ENCODE measurements around the gene RPL23.

GRCh38 chr17:38871247-38872015 lies 17.9 kb upstream of the RPL23 start:
- TF ChIP-seq, protein P1, sequence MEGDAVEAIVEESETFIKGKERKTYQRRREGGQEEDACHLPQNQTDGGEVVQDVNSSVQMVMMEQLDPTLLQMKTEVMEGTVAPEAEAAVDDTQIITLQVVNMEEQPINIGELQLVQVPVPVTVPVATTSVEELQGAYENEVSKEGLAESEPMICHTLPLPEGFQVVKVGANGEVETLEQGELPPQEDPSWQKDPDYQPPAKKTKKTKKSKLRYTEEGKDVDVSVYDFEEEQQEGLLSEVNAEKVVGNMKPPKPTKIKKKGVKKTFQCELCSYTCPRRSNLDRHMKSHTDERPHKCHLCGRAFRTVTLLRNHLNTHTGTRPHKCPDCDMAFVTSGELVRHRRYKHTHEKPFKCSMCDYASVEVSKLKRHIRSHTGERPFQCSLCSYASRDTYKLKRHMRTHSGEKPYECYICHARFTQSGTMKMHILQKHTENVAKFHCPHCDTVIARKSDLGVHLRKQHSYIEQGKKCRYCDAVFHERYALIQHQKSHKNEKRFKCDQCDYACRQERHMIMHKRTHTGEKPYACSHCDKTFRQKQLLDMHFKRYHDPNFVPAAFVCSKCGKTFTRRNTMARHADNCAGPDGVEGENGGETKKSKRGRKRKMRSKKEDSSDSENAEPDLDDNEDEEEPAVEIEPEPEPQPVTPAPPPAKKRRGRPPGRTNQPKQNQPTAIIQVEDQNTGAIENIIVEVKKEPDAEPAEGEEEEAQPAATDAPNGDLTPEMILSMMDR (IDR thresholded peaks at IDR 0.05; ENCODE audit: insufficient read depth, low read length), result no peak
- TF ChIP-seq, protein P2, sequence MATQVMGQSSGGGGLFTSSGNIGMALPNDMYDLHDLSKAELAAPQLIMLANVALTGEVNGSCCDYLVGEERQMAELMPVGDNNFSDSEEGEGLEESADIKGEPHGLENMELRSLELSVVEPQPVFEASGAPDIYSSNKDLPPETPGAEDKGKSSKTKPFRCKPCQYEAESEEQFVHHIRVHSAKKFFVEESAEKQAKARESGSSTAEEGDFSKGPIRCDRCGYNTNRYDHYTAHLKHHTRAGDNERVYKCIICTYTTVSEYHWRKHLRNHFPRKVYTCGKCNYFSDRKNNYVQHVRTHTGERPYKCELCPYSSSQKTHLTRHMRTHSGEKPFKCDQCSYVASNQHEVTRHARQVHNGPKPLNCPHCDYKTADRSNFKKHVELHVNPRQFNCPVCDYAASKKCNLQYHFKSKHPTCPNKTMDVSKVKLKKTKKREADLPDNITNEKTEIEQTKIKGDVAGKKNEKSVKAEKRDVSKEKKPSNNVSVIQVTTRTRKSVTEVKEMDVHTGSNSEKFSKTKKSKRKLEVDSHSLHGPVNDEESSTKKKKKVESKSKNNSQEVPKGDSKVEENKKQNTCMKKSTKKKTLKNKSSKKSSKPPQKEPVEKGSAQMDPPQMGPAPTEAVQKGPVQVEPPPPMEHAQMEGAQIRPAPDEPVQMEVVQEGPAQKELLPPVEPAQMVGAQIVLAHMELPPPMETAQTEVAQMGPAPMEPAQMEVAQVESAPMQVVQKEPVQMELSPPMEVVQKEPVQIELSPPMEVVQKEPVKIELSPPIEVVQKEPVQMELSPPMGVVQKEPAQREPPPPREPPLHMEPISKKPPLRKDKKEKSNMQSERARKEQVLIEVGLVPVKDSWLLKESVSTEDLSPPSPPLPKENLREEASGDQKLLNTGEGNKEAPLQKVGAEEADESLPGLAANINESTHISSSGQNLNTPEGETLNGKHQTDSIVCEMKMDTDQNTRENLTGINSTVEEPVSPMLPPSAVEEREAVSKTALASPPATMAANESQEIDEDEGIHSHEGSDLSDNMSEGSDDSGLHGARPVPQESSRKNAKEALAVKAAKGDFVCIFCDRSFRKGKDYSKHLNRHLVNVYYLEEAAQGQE (IDR thresholded peaks at IDR 0.05; ENCODE audit: insufficient replicate concordance, low read depth), result no peak
- TF ChIP-seq POLR2AphosphoS5 (IDR thresholded peaks at IDR 0.05; ENCODE audit: low read depth) (no peak), GABPA (IDR thresholded peaks at IDR 0.05; ENCODE audit: low read depth) (no peak)

Measured in HL-60 (cell line).